Upper lobe of right lung (tissue), 1 donor: ENCODE results near the gene SLU7. TPM values are rescaled to one million over a fixed set of nuclear protein-coding genes. Genes with fewer than 3 reads are reported as not detected.

Source experiments
- ATAC-seq: fragments of 200-7000 bp; cut with Tn5 transposase; one replicate; pipeline ENCODE4 v1.9.1; 2020; ENCODE audit warnings: mild to moderate bottlenecking, moderate library complexity
- DNase-seq: peaks from one replicate; pipeline ENCODE4 v3.0.0-alpha.2; 2020
- H3K27ac ChIP-seq: fragments of 200-600 bp; one replicate; pipeline ENCODE4 v1.8.0; 2022
- H3K27me3 ChIP-seq: fragments of 200-600 bp; one replicate; pipeline ENCODE4 v1.8.0; 2022; ENCODE audit warnings: mild to moderate bottlenecking
- H3K36me3 ChIP-seq: fragments of 200-600 bp; one replicate; pipeline ENCODE4 v1.8.0; 2022
- H3K4me1 ChIP-seq: fragments of 200-600 bp; one replicate; pipeline ENCODE4 v1.8.0; 2022
- H3K4me3 ChIP-seq: fragments of 200-600 bp; one replicate; pipeline ENCODE4 v1.8.0; 2022; ENCODE audit warnings: mild to moderate bottlenecking
- H3K9me3 ChIP-seq: fragments of 200-600 bp; one replicate; pipeline ENCODE4 v1.8.0; 2022
- intact Hi-C: fragments of 100-400 bp; cut with DNase I; formaldehyde crosslinking; loops from one replicate; pipeline ENCODE4 v1.11.0; 2022
- total RNA-seq: library from RNA; stranded (reverse); fragmentation: NEBNext Ultra II Directional; extraction: Animal tissue kit (Norgen Biotek cat#: 25700); gene quantifications from one replicate; pipeline ENCODE4 v1.2.1, GENCODE V29; 2021
- TF ChIP-seq, protein P1 (sequence below): fragments of 200-600 bp; IDR thresholded peaks from one replicate; pipeline ENCODE4 v1.8.0; 2022; ENCODE audit warnings: antibody characterized with exemption
- donor health status: DM: no; HTN: yes; CAD: no; lungs with severe emphysema.

Gene SLU7
- total RNA-seq, 1 donor from 2014 or later, result 49.2 TPM

DNA sequence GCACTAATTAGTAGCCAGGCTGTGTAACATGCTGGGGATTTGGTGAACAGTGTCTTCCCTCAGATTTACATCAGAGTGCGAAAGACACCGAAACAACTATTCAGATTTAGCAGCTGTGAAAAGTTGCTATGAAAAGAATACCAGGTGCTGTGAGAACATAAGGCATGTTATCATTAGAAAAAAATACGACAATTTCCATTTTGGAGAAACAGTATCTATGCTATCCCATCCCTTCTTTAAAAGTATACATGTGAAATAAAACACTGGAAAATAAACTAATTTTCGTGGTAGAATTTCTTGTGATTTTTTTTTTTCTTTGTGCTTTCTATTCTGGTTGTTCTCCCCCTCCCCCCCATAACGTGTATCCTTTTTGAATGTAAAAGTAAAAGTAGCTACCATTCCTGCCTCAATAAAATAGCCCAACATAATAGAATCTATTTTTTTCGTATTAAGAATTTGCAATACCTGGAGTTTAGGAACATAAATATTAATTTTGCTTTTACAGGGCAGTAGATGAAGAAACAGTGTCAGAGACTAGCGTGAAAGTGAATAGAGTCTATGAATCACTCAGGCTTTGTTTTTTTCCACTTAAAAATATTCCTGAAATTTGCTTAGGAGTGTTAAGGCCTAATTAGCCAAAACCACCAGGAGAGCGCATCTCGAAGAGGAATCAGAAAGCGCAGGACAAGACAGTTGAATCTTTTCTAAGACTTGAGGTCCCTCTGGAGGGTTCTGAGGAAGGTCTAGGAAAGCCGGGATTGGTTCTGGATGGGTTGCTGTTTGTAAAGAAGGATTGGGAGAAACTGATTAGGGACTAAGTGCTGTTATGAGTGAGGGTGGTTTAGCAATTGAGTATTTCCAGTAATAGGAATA lies 813 bp upstream of the SLU7 start:
- ATAC-seq (no peak), DNase-seq (no peak)
- Histone ChIP-seq H3K36me3 (peaks cover 7% of the 10 kb centered on the region), H3K9me3 (no peaks in the 10 kb centered on the region), H3K4me3 (peak overlapping the region; percentile 91), H3K27ac (peak overlapping the region; percentile 87), H3K27me3 (no peaks in the 10 kb centered on the region), H3K4me1 (peaks cover 30% of the 10 kb centered on the region)
- intact Hi-C loops, result no loop called here
- TF ChIP-seq, protein P1, sequence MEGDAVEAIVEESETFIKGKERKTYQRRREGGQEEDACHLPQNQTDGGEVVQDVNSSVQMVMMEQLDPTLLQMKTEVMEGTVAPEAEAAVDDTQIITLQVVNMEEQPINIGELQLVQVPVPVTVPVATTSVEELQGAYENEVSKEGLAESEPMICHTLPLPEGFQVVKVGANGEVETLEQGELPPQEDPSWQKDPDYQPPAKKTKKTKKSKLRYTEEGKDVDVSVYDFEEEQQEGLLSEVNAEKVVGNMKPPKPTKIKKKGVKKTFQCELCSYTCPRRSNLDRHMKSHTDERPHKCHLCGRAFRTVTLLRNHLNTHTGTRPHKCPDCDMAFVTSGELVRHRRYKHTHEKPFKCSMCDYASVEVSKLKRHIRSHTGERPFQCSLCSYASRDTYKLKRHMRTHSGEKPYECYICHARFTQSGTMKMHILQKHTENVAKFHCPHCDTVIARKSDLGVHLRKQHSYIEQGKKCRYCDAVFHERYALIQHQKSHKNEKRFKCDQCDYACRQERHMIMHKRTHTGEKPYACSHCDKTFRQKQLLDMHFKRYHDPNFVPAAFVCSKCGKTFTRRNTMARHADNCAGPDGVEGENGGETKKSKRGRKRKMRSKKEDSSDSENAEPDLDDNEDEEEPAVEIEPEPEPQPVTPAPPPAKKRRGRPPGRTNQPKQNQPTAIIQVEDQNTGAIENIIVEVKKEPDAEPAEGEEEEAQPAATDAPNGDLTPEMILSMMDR, result no peak

- H3K9me3 ChIP-seq, result no peaks in the 10 kb centered on the region
- DNase-seq (peak; percentile 95), ATAC-seq (peak; percentile 99)
- H3K4me1 ChIP-seq, result peaks cover 9% of the 10 kb centered on the region
- H3K4me3 ChIP-seq, result peak within 1 kb of the TSS; percentile 68
- peaks cover 34% of the 10 kb centered on the region for H3K36me3 ChIP-seq
- TF ChIP-seq, protein P1, result no peak
- H3K27ac ChIP-seq, result peak within 1 kb of the TSS; percentile 85
- intact Hi-C loops, result no loop called here
- H3K27me3 ChIP-seq, result no peaks in the 10 kb centered on the region
Measured at GRCh38 chr5:160399402-160400353, 19.2 kb downstream of the SLU7 start, which contains the start of gene FAM200C. FAM200C (minus strand) TSS chr5:160400054; CDS start chr5:160395490, 4,564 bp downstream.

- no peak for ATAC-seq
- no peaks in the 10 kb centered on the region for H3K27me3 ChIP-seq
- H3K27ac ChIP-seq, result no peak overlapping the region
- DNase-seq, result no peak
- intact Hi-C loops, result no loop called here
- peaks cover 25% of the 10 kb centered on the region for H3K36me3 ChIP-seq
- peak overlapping the region; percentile 68 for H3K4me3 ChIP-seq
- TF ChIP-seq, protein P1, result no peak
- no peaks in the 10 kb centered on the region for H3K9me3 ChIP-seq
- H3K4me1 ChIP-seq, result peaks cover 9% of the 10 kb centered on the region
Measured at GRCh38 chr5:160398806-160399205, 20.1 kb downstream of the SLU7 start.

GRCh38 chr5:160397492-160397891 lies 21.4 kb downstream of the SLU7 start:
- DNase-seq (no peak), ATAC-seq (no peak)
- intact Hi-C loops, result no loop called here
- H3K36me3 ChIP-seq, result peaks cover 12% of the 10 kb centered on the region
- H3K27me3 ChIP-seq, result no peaks in the 10 kb centered on the region
- H3K9me3 ChIP-seq, result no peaks in the 10 kb centered on the region
- no peak overlapping the region for H3K27ac ChIP-seq
- no peak overlapping the region for H3K4me3 ChIP-seq
- TF ChIP-seq, protein P1, result no peak
- H3K4me1 ChIP-seq, result peaks cover 9% of the 10 kb centered on the region

GRCh38 chr5:160395111-160395510 lies 23.8 kb downstream of the SLU7 start:
- no peaks in the 10 kb centered on the region for H3K27me3 ChIP-seq
- intact Hi-C loops, result no loop called here
- no peaks in the 10 kb centered on the region for H3K9me3 ChIP-seq

More at GRCh38 chr5:160395111-160395510, 23.8 kb downstream of the SLU7 start:
- no peak for DNase-seq
- no peak overlapping the region for H3K27ac ChIP-seq
- H3K36me3 ChIP-seq, result no peaks in the 10 kb centered on the region
- ATAC-seq, result no peak
- TF ChIP-seq, protein P1, result no peak
- peaks cover 9% of the 10 kb centered on the region for H3K4me1 ChIP-seq
- H3K4me3 ChIP-seq, result no peak overlapping the region
